ENCODE data around the gene IGSF6. TPM values are rescaled to one million over a fixed set of nuclear protein-coding genes. Genes with fewer than 3 reads are reported as not detected.

Gene IGSF6
- total and polyA plus RNA-seq, 2 of the 8 experiments (the other 6 are each of a cell fraction or from before 2014, with no cell fraction given): not detected

- TF ChIP-seq E2F6 (IDR thresholded peaks at IDR 0.05) (no peak), SIX5 (IDR thresholded peaks at IDR 0.05; ENCODE audit: low read depth, low read length) (no peak), JUN (IDR thresholded peaks at IDR 0.05; ENCODE audit: low read depth, low read length) (no peak), NANOG (IDR thresholded peaks at IDR 0.05; ENCODE audit: insufficient read depth, low read depth, low read length, poor library complexity, severe bottlenecking) (no peak), POLR2A (IDR thresholded peaks at IDR 0.05; ENCODE audit: control extremely low read depth in 1 of 2, low read depth in 2 of 2, low read length in 2 of 2) (no peak)
Observed at GRCh38 chr16:21628121-21628726, 24.2 kb downstream of the IGSF6 start (continued).
